PC-9 (cell line): ENCODE results near the gene DNM3.

Source experiments
- CTCF ChIP-seq: fragments of 200-600 bp; sonication (generic); conservative IDR thresholded peaks from 2 replicates; pipeline ENCODE4 v1.6.1; 2017; ENCODE audit warnings: mixed run types, antibody characterized with exemption, mild to moderate bottlenecking, moderate library complexity
- EZH2 ChIP-seq: fragments of 200-600 bp; sonication (generic); IDR thresholded peaks from 2 replicates; pipeline ENCODE4 v1.8.0; 2017; ENCODE audit warnings: antibody characterized with exemption, low read depth

GRCh38 chr1:172453607-172454006, 612.3 kb downstream of the DNM3 start:
- no peak for TF ChIP-seq CTCF
- TF ChIP-seq EZH2, result no peak
